ENCODE data around the gene FAM156A. TPM values are rescaled to one million over a fixed set of nuclear protein-coding genes. Genes with fewer than 3 reads are reported as not detected.
"Not testable (repeated sequence)": the region's sequence is repeated elsewhere in the genome, so short reads cannot be mapped to it uniquely, and the experiment has no call there.

The FAM156A gene, protein sequence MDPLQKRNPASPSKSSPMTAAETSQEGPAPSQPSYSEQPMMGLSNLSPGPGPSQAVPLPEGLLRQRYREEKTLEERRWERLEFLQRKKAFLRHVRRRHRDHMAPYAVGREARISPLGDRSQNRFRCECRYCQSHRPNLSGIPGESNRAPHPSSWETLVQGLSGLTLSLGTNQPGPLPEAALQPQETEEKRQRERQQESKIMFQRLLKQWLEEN
- total RNA-seq (2014; rRNA removed; shearing (Covaris generic)), result 9.5 and 11.5 TPM in 2 replicates

DNA sequence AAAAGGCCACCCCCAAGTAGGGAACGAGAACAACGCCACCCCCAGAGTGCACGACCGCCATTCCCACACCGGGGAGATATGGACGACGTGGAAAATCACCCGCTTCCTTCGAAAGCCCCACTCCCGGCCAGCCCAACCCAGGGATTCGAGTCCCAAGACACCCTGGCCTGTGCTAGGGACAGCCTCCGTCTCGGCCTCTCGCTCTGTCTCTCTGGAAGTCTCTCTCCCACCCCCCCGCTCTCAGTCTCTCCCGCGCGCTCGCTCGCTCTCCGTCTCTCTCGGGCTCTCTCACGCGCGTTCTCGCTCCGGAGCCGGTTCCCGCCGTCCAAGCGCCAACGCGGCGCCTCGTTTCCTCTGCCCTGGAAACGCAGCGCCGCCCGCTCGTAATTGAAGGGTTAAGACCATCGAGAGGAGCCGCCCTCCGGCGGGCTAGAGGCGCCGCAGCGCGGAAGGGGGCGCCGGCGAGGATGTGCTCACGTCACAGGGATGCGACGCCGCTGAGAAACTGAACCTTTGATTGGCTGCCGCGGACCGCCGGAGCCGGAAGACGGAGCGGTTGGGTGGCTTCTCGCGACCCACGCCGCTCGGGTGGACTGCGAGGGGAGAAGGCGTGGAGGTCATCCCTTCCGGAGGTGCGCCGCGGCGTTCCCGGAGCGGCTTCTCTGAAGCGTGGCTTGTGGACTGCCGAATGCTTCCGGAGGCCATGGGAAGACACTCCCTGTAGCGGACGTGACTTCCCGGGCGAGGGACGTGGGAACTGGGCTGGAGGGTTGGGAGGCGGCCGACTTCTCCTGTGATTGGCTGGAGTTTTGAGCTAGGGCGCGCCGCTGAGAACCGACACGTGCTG, at the start of gene FAM156A:
Gene FAM156A (minus strand): TSS at position 406 of the 847 bp plus-strand sequence. CDS start 9,930 bp downstream, outside the sequence.
- not testable (repeated sequence) for DNase-seq (ENCODE audit: low spot score)

- no peak for DNase-seq (ENCODE audit: low spot score)
Measured at GRCh38 chrX:53005327-53005726, 47.0 kb upstream of the FAM156A start.

DNA sequence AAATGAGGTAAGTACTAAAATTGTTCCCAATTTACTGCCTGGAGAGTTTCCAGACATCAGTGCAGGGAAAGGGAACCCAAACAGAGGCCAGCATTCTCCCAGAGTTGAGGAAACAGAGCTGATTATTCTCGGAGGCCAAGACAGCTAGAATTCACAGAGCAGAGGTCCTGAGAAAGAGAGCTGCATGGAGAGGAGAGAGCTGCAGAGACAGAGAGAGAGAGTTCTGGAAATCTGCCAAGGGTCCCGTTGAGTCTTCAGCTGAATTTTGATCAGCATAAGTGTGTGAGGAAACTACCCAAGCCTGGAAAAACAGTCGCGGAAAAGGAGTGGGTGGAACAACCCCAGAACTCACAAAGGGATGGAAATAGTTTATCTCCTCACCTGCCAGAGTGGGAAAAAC, 46.5 kb upstream of the FAM156A start:
- no peak for DNase-seq (ENCODE audit: low spot score)

DNA sequence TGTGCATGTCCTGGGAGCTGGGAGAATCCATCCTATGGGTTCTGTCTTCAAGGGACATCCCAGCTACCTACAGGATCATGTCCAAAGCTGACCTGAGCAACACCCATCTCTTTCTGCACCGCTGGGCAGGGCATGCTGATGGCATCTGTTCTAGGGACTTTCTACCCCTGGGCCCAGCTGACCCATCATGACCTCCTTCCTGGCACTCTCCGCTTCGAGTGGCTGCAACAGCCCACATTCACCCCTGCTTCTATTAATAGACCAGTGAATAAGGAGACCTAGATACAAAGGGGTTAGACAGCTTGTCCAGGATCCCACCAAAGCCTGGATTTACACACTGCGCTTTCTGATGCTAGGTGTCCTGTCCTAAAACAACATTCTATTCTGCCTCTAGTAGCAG, 45.7 kb upstream of the FAM156A start:
- no peak for DNase-seq (ENCODE audit: low spot score)

- no peak for DNase-seq (ENCODE audit: low spot score)
Measured at GRCh38 chrX:53003111-53003510, 44.8 kb upstream of the FAM156A start.

DNA sequence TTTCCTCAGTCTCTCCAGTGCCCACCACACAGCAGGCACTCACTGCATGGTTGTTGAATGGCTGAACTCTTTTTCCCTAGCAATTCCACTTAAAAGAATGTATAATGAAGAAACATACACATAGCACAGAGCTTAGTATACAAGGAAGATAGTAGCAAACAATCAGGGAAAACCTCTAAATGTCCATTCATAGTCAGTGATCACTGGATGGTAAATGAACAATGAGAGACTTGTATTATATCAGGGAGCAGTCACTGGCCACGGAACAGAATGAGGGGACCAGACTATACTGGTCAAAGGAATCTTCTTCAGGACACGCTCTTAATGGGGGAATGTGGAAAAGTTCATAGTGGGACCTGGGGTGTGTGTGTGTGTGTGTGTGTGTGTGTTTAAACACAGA, 43.6 kb upstream of the FAM156A start:
- no peak for DNase-seq (ENCODE audit: low spot score)

DNA sequence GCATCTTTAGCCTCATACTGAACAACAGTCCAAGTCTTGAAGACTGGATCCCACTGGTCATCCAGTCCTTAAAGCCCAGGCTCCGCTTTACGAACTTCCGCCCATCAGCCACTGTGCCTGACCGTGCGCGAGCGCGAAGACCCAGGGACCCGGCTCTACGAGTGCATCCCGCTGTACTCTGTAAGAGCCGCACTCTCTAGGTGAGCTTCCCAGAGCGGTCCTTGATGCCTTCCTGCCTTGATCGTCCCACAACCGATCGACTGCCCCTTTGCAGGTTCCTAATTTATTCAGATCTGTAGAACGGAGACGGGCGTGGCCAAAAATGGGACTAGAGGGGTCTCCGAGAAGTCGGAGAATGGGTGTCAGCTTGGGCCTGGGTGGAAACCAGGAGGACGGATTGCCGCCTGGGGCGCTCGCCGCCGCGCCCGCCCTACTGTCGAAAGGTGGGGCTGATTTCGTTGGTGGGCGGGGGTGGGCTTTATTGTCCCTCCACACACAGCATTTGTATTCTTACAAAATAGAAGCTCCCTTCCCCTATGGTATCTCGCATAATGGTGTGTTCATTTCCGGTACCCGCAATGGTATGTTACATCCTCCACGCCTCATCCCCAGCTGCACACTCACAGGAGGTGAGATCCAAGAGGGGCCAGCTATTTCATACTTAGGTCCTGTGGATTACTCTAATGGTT, 42.3 kb upstream of the FAM156A start:
- DNase-seq (ENCODE audit: low spot score), result no peak

GRCh38 chrX:52995987-52996331, 37.6 kb upstream of the FAM156A start:
- DNase-seq (ENCODE audit: low spot score), result no peak

- peak; percentile 94 for DNase-seq (ENCODE audit: low spot score)
Measured at GRCh38 chrX:52995135-52995986, 37.0 kb upstream of the FAM156A start.

- DNase-seq (ENCODE audit: low spot score), result no peak
Measured at GRCh38 chrX:52990848-52991247, 32.5 kb upstream of the FAM156A start.

DNA sequence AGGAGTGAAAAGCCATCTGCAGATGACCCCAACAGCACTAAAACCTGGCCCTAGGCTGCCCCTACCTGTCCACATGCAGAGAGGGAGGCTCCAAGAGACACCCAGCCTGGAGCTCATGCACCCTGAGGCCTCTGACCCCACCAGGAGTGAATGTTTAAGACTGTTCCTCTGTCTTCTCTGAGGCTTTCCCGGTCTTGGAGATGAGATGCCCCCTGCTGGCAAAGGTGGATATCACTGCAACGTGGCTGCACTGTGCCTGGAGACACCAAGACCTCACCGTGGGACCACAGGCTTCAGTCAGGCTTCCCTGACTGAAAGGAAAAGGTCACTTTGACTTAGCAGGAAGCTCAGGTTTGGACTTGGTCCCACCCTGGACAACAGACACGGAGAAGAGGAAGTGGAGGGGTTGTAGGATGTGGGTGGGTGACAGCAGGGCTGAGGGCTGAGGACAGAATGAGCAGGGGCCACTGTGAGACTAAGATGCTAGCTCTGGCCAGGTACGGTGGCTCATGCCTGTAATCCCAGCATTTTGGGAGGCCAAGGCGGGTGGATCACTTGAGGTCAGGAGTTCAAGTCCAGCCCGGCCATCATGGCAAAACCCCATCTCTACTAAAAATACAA, 31.8 kb upstream of the FAM156A start:
- peak; percentile 40 for DNase-seq (ENCODE audit: low spot score)

GRCh38 chrX:52988985-52989917, 30.9 kb upstream of the FAM156A start:
- no peak for DNase-seq (ENCODE audit: low spot score)

- no peak for DNase-seq (ENCODE audit: low spot score)
Measured at GRCh38 chrX:52983321-52984000, 25.1 kb upstream of the FAM156A start.

DNA sequence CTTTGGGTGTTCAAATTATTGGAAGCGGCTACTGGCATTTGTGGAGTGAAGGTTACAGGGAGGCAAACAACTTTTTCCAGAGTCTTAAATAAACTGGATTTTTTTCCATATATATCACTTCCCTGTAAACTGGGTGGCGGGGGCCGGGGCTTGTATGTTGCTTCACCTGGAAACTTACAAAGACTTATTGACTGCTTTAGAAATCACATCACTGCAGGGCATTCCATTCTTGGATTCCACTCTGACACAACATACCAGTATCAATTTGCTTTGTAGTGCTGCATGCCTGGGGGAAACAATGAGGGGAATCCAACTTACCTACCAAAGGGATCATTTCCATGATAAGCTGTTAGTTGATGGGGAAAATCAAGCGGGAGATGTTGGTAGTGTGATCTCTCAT, 21.7 kb upstream of the FAM156A start:
- no peak for DNase-seq (ENCODE audit: low spot score)

- no peak for DNase-seq (ENCODE audit: low spot score)
Measured at GRCh38 chrX:52979568-52979967, 21.2 kb upstream of the FAM156A start.

DNA sequence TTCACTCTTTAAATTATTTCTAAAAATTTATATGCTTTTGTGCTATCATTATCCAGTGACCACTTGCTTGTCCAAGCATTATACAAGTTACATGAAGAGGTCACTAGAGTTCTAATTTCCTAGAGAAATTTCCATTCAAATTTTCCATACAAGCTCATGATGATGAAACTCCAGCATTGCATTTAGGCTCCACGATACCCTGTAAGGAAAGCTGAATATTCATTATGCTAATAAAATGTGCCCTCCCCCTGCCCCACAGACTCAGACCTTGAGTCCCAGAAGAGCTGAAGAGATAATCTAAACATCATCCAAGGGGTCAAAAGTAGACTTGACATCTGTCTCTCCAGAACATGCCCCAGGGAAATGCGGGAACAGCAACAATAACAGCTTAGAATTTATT, 19.6 kb upstream of the FAM156A start:
- DNase-seq (ENCODE audit: low spot score), result no peak

- DNase-seq (ENCODE audit: low spot score), result not testable (repeated sequence)
Measured at GRCh38 chrX:52975576-52975975, 17.3 kb upstream of the FAM156A start.

GRCh38 chrX:52974336-52974992, 16.1 kb upstream of the FAM156A start:
- not testable (repeated sequence) for DNase-seq (ENCODE audit: low spot score)

GRCh38 chrX:52967922-52968321, 9.6 kb upstream of the FAM156A start:
- not testable (repeated sequence) for DNase-seq (ENCODE audit: low spot score)

Data from H4 (cell line).